SK-N-SH (cell line): ENCODE measurements around the gene HS3ST4. TPM values are rescaled to one million over a fixed set of nuclear protein-coding genes. Genes with fewer than 3 reads are reported as not detected.

ENCODE experiments used
- CTCF ChIA-PET: fragments of 300-600, 350-600 bp; formaldehyde crosslinking; extraction: SDS; loops from one replicate; lab custom pipeline; 2021; lab: Yijun Ruan, JAX
- POLR2A ChIA-PET: fragments of 350-600 bp; sonication (Branson Sonifier 250); formaldehyde crosslinking; extraction: SDS; loops from one replicate; lab custom pipeline; 2020; ENCODE audit warnings: antibody characterized with exemption, inconsistent platforms; lab: Yijun Ruan, JAX
- DNase-seq: peaks from one replicate; pipeline ENCODE4 v3.0.0; 2012
- H2AFZ ChIP-seq: fragments of 200-600 bp; sonication (generic); 2 replicates; pipeline ENCODE4 v1.8.1; 2016; ENCODE audit warnings: antibody characterized with exemption, mild to moderate bottlenecking, low read depth
- H3F3A ChIP-seq: fragments of 200-600 bp; sonication (generic); replicated peaks from 2 replicates; pipeline ENCODE3; 2016; ENCODE audit warnings: antibody characterized with exemption, mild to moderate bottlenecking; ENCODE audit not compliant: insufficient read depth
- H3K27ac ChIP-seq, 2 experiments: fragments of 200-500 bp in 1 of 2; fragments of 200-600 bp in 1 of 2; sonication (Bioruptor generic) in 1 of 2; sonication (generic), shearing (Covaris generic) in 1 of 2; 2 replicates each; pipeline versions ENCODE4 v1.5.1 to v1.6.1; 2014 to 2016; ENCODE audit warnings: low read depth in 2 of 2, inconsistent platforms in 1 of 2, low read length in 1 of 2, mild to moderate bottlenecking in 1 of 2, mixed read lengths in 1 of 2
- H3K27me3 ChIP-seq: fragments of 200-600 bp; sonication (generic), shearing (Covaris generic); 2 replicates; pipeline ENCODE4 v1.6.1; 2016; ENCODE audit warnings: mixed run types; ENCODE audit not compliant: insufficient read depth
- H3K36me3 ChIP-seq, 2 experiments: fragments of 200-500 bp in 1 of 2; fragments of 200-600 bp in 1 of 2; sonication (Bioruptor generic) in 1 of 2; sonication (generic) in 1 of 2; replicated peaks in 1 of 2; 2 replicates each; pipeline versions ENCODE3 to v1.5.1; 2014 to 2016; ENCODE audit warnings: low read length in 1 of 2, mild to moderate bottlenecking in 1 of 2; ENCODE audit not compliant: insufficient read depth in 2 of 2, control insufficient read depth in 1 of 2
- H3K4me1 ChIP-seq, 2 experiments: fragments of 200-500 bp in 1 of 2; fragments of 200-600 bp in 1 of 2; sonication (Bioruptor generic) in 1 of 2; sonication (generic), shearing (Covaris generic) in 1 of 2; 2 replicates each; pipeline versions ENCODE4 v1.5.1 to v1.6.1; 2014 to 2016; ENCODE audit warnings: low read depth in 1 of 2, low read length in 1 of 2, mixed run types in 1 of 2; ENCODE audit not compliant: insufficient read depth in 2 of 2, control insufficient read depth in 1 of 2
- H3K4me2 ChIP-seq: fragments of 200-600 bp; sonication (generic), shearing (Covaris generic); 2 replicates; pipeline ENCODE4 v1.6.1; 2017; ENCODE audit warnings: mixed run types
- H3K4me3 ChIP-seq, 2 experiments: fragments of 200-500 bp in 1 of 2; fragments of 200-600 bp in 1 of 2; sonication (Bioruptor generic) in 1 of 2; sonication (generic), shearing (Covaris generic) in 1 of 2; 2 replicates each; pipeline versions ENCODE4 v1.5.1 to v1.8.1; 2014 to 2016; ENCODE audit warnings: low read depth in 2 of 2, inconsistent platforms in 1 of 2, low read length in 1 of 2, mild to moderate bottlenecking in 1 of 2, mixed read lengths in 1 of 2, moderate library complexity in 1 of 2
- H3K79me2 ChIP-seq: fragments of 200-600 bp; sonication (generic); 2 replicates; pipeline ENCODE4 v1.8.1; 2017; ENCODE audit warnings: mild to moderate bottlenecking; ENCODE audit not compliant: insufficient read depth
- H3K9ac ChIP-seq: fragments of 200-600 bp; sonication (generic); 2 replicates; pipeline ENCODE4 v1.6.1; 2017; ENCODE audit warnings: mixed run types
- H3K9me2 ChIP-seq: fragments of 200-600 bp; sonication (generic); 2 replicates; pipeline ENCODE4 v1.6.1; 2017; ENCODE audit warnings: mixed run types
- H3K9me3 ChIP-seq: fragments of 200-600 bp; sonication (generic); 2 replicates; pipeline ENCODE4 v1.6.1; 2017; ENCODE audit warnings: mixed run types, mild to moderate bottlenecking, moderate library complexity
- H4K20me1 ChIP-seq: fragments of 200-600 bp; sonication (generic); 2 replicates; pipeline ENCODE4 v1.6.1; 2017; ENCODE audit warnings: mild to moderate bottlenecking, mixed run types; ENCODE audit not compliant: insufficient read depth
- CHD2 ChIP-seq: fragments of 150-350 bp; IDR thresholded peaks from 2 replicates; pipeline ENCODE4 v1.6.1; 2018; ENCODE audit warnings: low read length; ENCODE audit not compliant: partially characterized antibody
- ELF1 ChIP-seq: IDR thresholded peaks from 2 replicates; pipeline ENCODE4 v1.4.0; 2012
- EZH2phosphoT487 ChIP-seq: fragments of 200-600 bp; sonication (generic); IDR thresholded peaks from 2 replicates; pipeline ENCODE4 v1.6.1; 2017; ENCODE audit warnings: low read depth, mixed run types, mild to moderate bottlenecking, antibody characterized with exemption, moderate library complexity, borderline replicate concordance
- FOXM1 ChIP-seq: IDR thresholded peaks from 2 replicates; pipeline ENCODE4 v1.4.0; 2012; ENCODE audit warnings: low read depth, mild to moderate bottlenecking
- GABPA ChIP-seq: IDR thresholded peaks from 2 replicates; pipeline ENCODE4 v1.4.0; 2012; ENCODE audit warnings: low read depth, mild to moderate bottlenecking
- JUND ChIP-seq: IDR thresholded peaks from 2 replicates; pipeline ENCODE4 v1.4.0; 2012
- MXI1 ChIP-seq: IDR thresholded peaks from 2 replicates; pipeline ENCODE4 v1.6.1; 2012; ENCODE audit warnings: mild to moderate bottlenecking, low read depth, low read length, improper control_type of control experiment
- NFIC ChIP-seq: IDR thresholded peaks from 2 replicates; pipeline ENCODE4 v1.4.0; 2012; ENCODE audit warnings: borderline replicate concordance
- PBX3 ChIP-seq: IDR thresholded peaks from 2 replicates; pipeline ENCODE4; 2012
- POLR2AphosphoS5 ChIP-seq: IDR thresholded peaks from 2 replicates; pipeline ENCODE4 v1.6.1; 2012; ENCODE audit warnings: low read depth, low read length
- RAD21 ChIP-seq: IDR thresholded peaks from 2 replicates; pipeline ENCODE4 v1.6.1; 2012; ENCODE audit warnings: mild to moderate bottlenecking, low read length
- RFX5 ChIP-seq: IDR thresholded peaks from 2 replicates; pipeline ENCODE4 v1.6.1; 2012; ENCODE audit warnings: mild to moderate bottlenecking, improper control_type of control experiment, low read length
- TAF1 ChIP-seq: IDR thresholded peaks from 2 replicates; pipeline ENCODE4 v1.6.1; 2012; ENCODE audit warnings: low read depth, mild to moderate bottlenecking, low read length, moderate library complexity, borderline replicate concordance
- YY1 ChIP-seq: IDR thresholded peaks from 2 replicates; pipeline ENCODE4 v1.4.0; 2012; ENCODE audit warnings: low read depth, mild to moderate bottlenecking
- ZBTB33 ChIP-seq: IDR thresholded peaks from 2 replicates; pipeline ENCODE4 v1.4.0; 2012; ENCODE audit warnings: low read depth, borderline replicate concordance
- WGBS: methylation state at CpG from one replicate; pipeline ENCODE4 v1.1.6; 2017; ENCODE audit warnings: low lambda C conversion rate; 5-methylcytosine and 5-hydroxymethylcytosine counted together
- polyA plus RNA-seq, 3 experiments: library from polyadenylated mRNA; depleted of rRNA; stranded (reverse); fragments of >200 nt; gene quantifications; 2 replicates each; pipeline ENCODE4 v1.2.3, GENCODE V29; 2012

HS3ST4 gene
- polyA plus RNA-seq, 1 of the 3 experiments (the other 2 are of a cell fraction): not detected

GRCh38 chr16:25689137-25689836 lies 2.5 kb upstream of the HS3ST4 start:
- POLR2A ChIA-PET: no interaction called here
- Histone ChIP-seq H2AFZ (no peak overlapping the region), H3K4me2 (no peak overlapping the region), H3K9ac (no peak overlapping the region), H3K4me1 (no peaks in the 10 kb centered on the region), H3K27me3 (peaks cover 40% of the 10 kb centered on the region), H3K9me3 (no peaks in the 10 kb centered on the region), H3F3A (no peaks in the 10 kb centered on the region), H3K79me2 (no peaks in the 10 kb centered on the region), H4K20me1 (no peaks in the 10 kb centered on the region), H3K36me3 (no peaks in the 10 kb centered on the region), H3K9me2 (no peaks in the 10 kb centered on the region), H3K27ac (no peak overlapping the region), H3K4me3 (no peak overlapping the region)
- no peak for TF ChIP-seq YY1
- no peak for TF ChIP-seq GABPA
- no peak for TF ChIP-seq PBX3
- no peak for TF ChIP-seq JUND
- TF ChIP-seq RAD21: no peak
- no peak for TF ChIP-seq POLR2AphosphoS5
- no peak for TF ChIP-seq NFIC
- TF ChIP-seq CHD2: no peak
- no peak for TF ChIP-seq EZH2phosphoT487
- no peak for TF ChIP-seq RFX5
- no peak for TF ChIP-seq MXI1
- DNase-seq: no peak
- WGBS: 14% methylated on average over 10 of the region's 10 CpGs
- CTCF ChIA-PET: no interaction called here

- Histone ChIP-seq H3K9me3 (no peaks in the 10 kb centered on the region), H4K20me1 (no peaks in the 10 kb centered on the region), H3K4me1 (no peaks in the 10 kb centered on the region), H2AFZ (no peak overlapping the region), H3K79me2 (no peaks in the 10 kb centered on the region), H3K27me3 (peaks cover 51% of the 10 kb centered on the region), H3F3A (no peaks in the 10 kb centered on the region), H3K36me3 (no peaks in the 10 kb centered on the region), H3K9me2 (no peaks in the 10 kb centered on the region), H3K9ac (no peak overlapping the region), H3K27ac (no peak overlapping the region)
- DNase-seq: no peak
- POLR2A ChIA-PET: interaction anchor here (0.6 kb wide), 1 partner anchor 414 kb away, joined by 3 read pairs; no protein-coding TSS in a partner anchor
- TF ChIP-seq FOXM1: no peak
- TF ChIP-seq TAF1: no peak
- TF ChIP-seq ELF1: no peak
- TF ChIP-seq ZBTB33: no peak
- no peak for TF ChIP-seq JUND
- TF ChIP-seq, all 33 proteins: peak for 0
- WGBS: 1% methylated on average over 6 of the region's 6 CpGs
- Histone ChIP-seq H3K4me3 (no peak overlapping the region), H3K4me2 (no peak overlapping the region)
- CTCF ChIA-PET: interaction anchor here (1.6 kb wide), 1 partner anchor 14 kb away, joined by 4 read pairs; no protein-coding TSS in a partner anchor
Measured at GRCh38 chr16:25690552-25691143, 1.1 kb upstream of the HS3ST4 start.
